HCT116 (cell line): Measurements from ENCODE around the gene CCDC30. TPM values are rescaled to one million over a fixed set of nuclear protein-coding genes. Genes with fewer than 3 reads are reported as not detected.

ENCODE experiments used
- ATAC-seq: fragments of 200-7000 bp; cut with Tn5 transposase; 2 replicates; pipeline ENCODE4 v1.9.1; 2020; ENCODE audit warnings: mild to moderate bottlenecking, moderate library complexity
- BruUV-seq: library from RNA; stranded (reverse); fragments of 400-500 nt; replicated peaks from 2 replicates; lab custom pipeline; 2021; lab: Mats Ljungman, UMichigan
- CTCF ChIA-PET: fragments of 300-600 bp; sonication (Branson Sonifier 250); formaldehyde crosslinking; loops from one replicate; lab custom pipeline; 2021; ENCODE audit warnings: antibody characterized with exemption; lab: Charles Lee
- POLR2A ChIA-PET: fragments of 300-600, 350-600 bp; sonication (Branson Sonifier 250); formaldehyde crosslinking; loops from one replicate; lab custom pipeline; 2021; ENCODE audit warnings: antibody characterized with exemption; lab: Charles Lee
- RAD21 ChIA-PET, 2 experiments: fragments of 300-600 bp; sonication (Branson Sonifier 250); formaldehyde crosslinking; loops; one replicate each; lab custom pipeline; 2023; ENCODE audit warnings: low total read pairs in 2 of 2; ENCODE audit not compliant: uncharacterized antibody in 2 of 2, unreplicated experiment in 2 of 2, low non-redundant PET in 1 of 2; lab: Charles Lee
- DNase-seq: peaks from one replicate; pipeline ENCODE4 v3.0.0-alpha.2; 2010; ENCODE audit warnings: low read depth, low spot score
- H2AFZ ChIP-seq: fragments of 200-600 bp; shearing (Covaris generic), sonication (generic); 2 replicates; pipeline ENCODE4 v1.6.1; 2017; ENCODE audit warnings: low read depth, mixed run types, mixed read lengths, antibody characterized with exemption, low read length; ENCODE audit not compliant: poor library complexity, severe bottlenecking
- H3K27ac ChIP-seq: 2 replicates; pipeline ENCODE4 v1.5.1; 2012; ENCODE audit warnings: low read depth, low read length
- H3K27me3 ChIP-seq: fragments of 200-600 bp; sonication (generic); 2 replicates; pipeline ENCODE4 v1.6.1; 2016; ENCODE audit warnings: mixed run types, low read length, mixed read lengths; ENCODE audit not compliant: insufficient read depth
- H3K36me3 ChIP-seq, 2 experiments: fragments of 200-500 bp in 1 of 2; fragments of 200-600 bp in 1 of 2; sonication (Bioruptor generic) in 1 of 2; sonication (generic) in 1 of 2; 2 replicates each; pipeline versions ENCODE4 v1.5.1 to v1.6.1; 2014 to 2016; ENCODE audit warnings: low read length in 2 of 2, inconsistent platforms in 1 of 2, mixed read lengths in 1 of 2, mixed run types in 1 of 2; ENCODE audit not compliant: insufficient read depth in 2 of 2, control insufficient read depth in 1 of 2
- H3K4me1 ChIP-seq, 2 experiments: fragments of 200-600 bp in 1 of 2; sonication (generic) in 1 of 2; 2 replicates each; pipeline versions ENCODE4 v1.5.1 to v1.6.1; 2012 to 2017; ENCODE audit warnings: low read length in 2 of 2, inconsistent platforms in 1 of 2, mild to moderate bottlenecking in 1 of 2, mixed read lengths in 1 of 2, mixed run types in 1 of 2, moderate library complexity in 1 of 2; ENCODE audit not compliant: insufficient read depth in 2 of 2, control insufficient read depth in 1 of 2
- H3K4me2 ChIP-seq: fragments of 200-600 bp; sonication (generic); 2 replicates; pipeline ENCODE4 v1.6.1; 2017; ENCODE audit warnings: mixed run types, low read length, mixed read lengths
- H3K4me3 ChIP-seq, 2 experiments: fragments of 200-600 bp in 1 of 2; sonication (generic) in 1 of 2; replicated peaks in 1 of 2; 2 replicates each; pipeline ENCODE4 v1.5.1; 2011 to 2016; ENCODE audit warnings: low read length in 2 of 2, control low read depth in 1 of 2, low read depth in 1 of 2, mild to moderate bottlenecking in 1 of 2, mixed read lengths in 1 of 2, mixed run types in 1 of 2
- H3K79me2 ChIP-seq: fragments of 200-600 bp; sonication (generic); 2 replicates; pipeline ENCODE4 v1.6.1; 2017; ENCODE audit warnings: mild to moderate bottlenecking, mixed run types, low read length, moderate library complexity, mixed read lengths; ENCODE audit not compliant: insufficient read depth
- H3K9ac ChIP-seq: fragments of 200-600 bp; sonication (generic); 2 replicates; pipeline ENCODE4 v1.6.1; 2016; ENCODE audit warnings: low read length, mixed read lengths
- H3K9me2 ChIP-seq: fragments of 200-600 bp; sonication (generic), shearing (Covaris generic); 2 replicates; pipeline ENCODE4 v1.6.1; 2017; ENCODE audit warnings: mixed run types, mild to moderate bottlenecking, moderate library complexity; ENCODE audit not compliant: insufficient read depth
- H3K9me3 ChIP-seq, 2 experiments: fragments of 200-500 bp in 1 of 2; fragments of 200-600 bp in 1 of 2; sonication (Bioruptor generic) in 1 of 2; sonication (generic) in 1 of 2; 2 replicates each; pipeline ENCODE4 v1.6.1; 2014 to 2017; ENCODE audit warnings: low read length in 2 of 2, mixed read lengths in 2 of 2, inconsistent platforms in 1 of 2, low read depth in 1 of 2, mild to moderate bottlenecking in 1 of 2, mixed run types in 1 of 2, moderate library complexity in 1 of 2; ENCODE audit not compliant: control insufficient read depth in 1 of 2, insufficient read depth in 1 of 2
- H4K20me1 ChIP-seq: fragments of 200-600 bp; sonication (generic), shearing (Covaris generic); 2 replicates; pipeline ENCODE4 v1.6.1; 2017; ENCODE audit warnings: mixed run types, mild to moderate bottlenecking, moderate library complexity; ENCODE audit not compliant: insufficient read depth
- CEBPB ChIP-seq: IDR thresholded peaks from 2 replicates; pipeline ENCODE4 v1.6.1; 2012; ENCODE audit warnings: low read depth
- EGR1 ChIP-seq: IDR thresholded peaks from 2 replicates; pipeline ENCODE4 v1.6.1; 2012; ENCODE audit warnings: low read depth
- EZH2 ChIP-seq: fragments of 200-600 bp; sonication (generic); IDR thresholded peaks from 2 replicates; pipeline ENCODE4 v1.6.1; 2017; ENCODE audit warnings: antibody characterized with exemption, mixed run types
- EZH2phosphoT487 ChIP-seq: fragments of 200-600 bp; IDR thresholded peaks from 2 replicates; pipeline ENCODE4 v1.6.1; 2018; ENCODE audit warnings: antibody characterized with exemption, borderline replicate concordance
- FOSL1 ChIP-seq: IDR thresholded peaks from 2 replicates; pipeline ENCODE4 v1.6.1; 2012; ENCODE audit warnings: low read depth
- RAD21 ChIP-seq: IDR thresholded peaks from 2 replicates; pipeline ENCODE4 v1.6.1; 2012; ENCODE audit warnings: low read depth, mild to moderate bottlenecking
- SIN3A ChIP-seq: IDR thresholded peaks from 2 replicates; pipeline ENCODE4 v1.6.1; 2012; ENCODE audit warnings: low read depth
- SRF ChIP-seq: IDR thresholded peaks from 2 replicates; pipeline ENCODE4 v1.6.1; 2012; ENCODE audit warnings: low read depth
- TCF7L2 ChIP-seq: IDR thresholded peaks from 2 replicates; pipeline ENCODE4 v1.7.0; 2011; ENCODE audit warnings: borderline replicate concordance, inconsistent platforms; ENCODE audit not compliant: insufficient read depth, insufficient read length; ENCODE audit errors: extremely low read depth
- YY1 ChIP-seq: IDR thresholded peaks from 2 replicates; pipeline ENCODE4 v1.6.1; 2011; ENCODE audit warnings: low read length, low read depth, moderate library complexity, mild to moderate bottlenecking; ENCODE audit not compliant: insufficient replicate concordance; ENCODE audit errors: extremely low read depth
- ZFX ChIP-seq: fragments of 450-650 bp; IDR thresholded peaks from 2 replicates; pipeline ENCODE4 v1.6.1; 2017
- ZNF274 ChIP-seq: fragments of 200-500 bp; sonication (Bioruptor generic); IDR thresholded peaks from 2 replicates; pipeline ENCODE4 v1.6.1; 2014; ENCODE audit warnings: mild to moderate bottlenecking, low read depth, low read length, inconsistent platforms
- intact Hi-C: fragments of 100-400 bp; cut with micrococcal nuclease; formaldehyde crosslinking; loops from 2 replicates; pipeline ENCODE4 v1.10.0; 2022
- total RNA-seq: library from RNA; stranded (reverse); gene quantifications from one replicate; pipeline ENCODE4 v1.2.1, GENCODE V29; 2021; ENCODE audit not compliant: unreplicated experiment
- TF ChIP-seq, protein P1 (sequence below): IDR thresholded peaks from 2 replicates; pipeline ENCODE4 v1.6.1; 2011; ENCODE audit warnings: mild to moderate bottlenecking, low read length, moderate library complexity; ENCODE audit not compliant: insufficient replicate concordance; ENCODE audit errors: extremely low read depth
- TF ChIP-seq, protein P2 (sequence below): IDR thresholded peaks from 2 replicates; pipeline ENCODE4 v1.6.1; 2012; ENCODE audit warnings: low read depth
- TF ChIP-seq, protein P3 (sequence below): IDR thresholded peaks from 2 replicates; pipeline ENCODE4 v1.6.1; 2012
- TF ChIP-seq, protein P4 (sequence below), 3 experiments: fragments of 200-600 bp in 1 of 3; sonication (generic) in 1 of 3; IDR thresholded peaks in 2 of 3; conservative IDR thresholded peaks in 1 of 3; 2 replicates each; pipeline ENCODE4 v1.5.1; 2012 to 2017; ENCODE audit warnings: low read depth in 2 of 3, low read length in 2 of 3, antibody characterized with exemption in 1 of 3, borderline replicate concordance in 1 of 3, control low read depth in 1 of 3, mild to moderate bottlenecking in 1 of 3, mixed read lengths in 1 of 3, mixed run types in 1 of 3, moderate library complexity in 1 of 3; ENCODE audit not compliant: insufficient read depth in 1 of 3

The CCDC30 gene
- total RNA-seq, 1 experiment from 2014 or later = 2.0 TPM

DNA sequence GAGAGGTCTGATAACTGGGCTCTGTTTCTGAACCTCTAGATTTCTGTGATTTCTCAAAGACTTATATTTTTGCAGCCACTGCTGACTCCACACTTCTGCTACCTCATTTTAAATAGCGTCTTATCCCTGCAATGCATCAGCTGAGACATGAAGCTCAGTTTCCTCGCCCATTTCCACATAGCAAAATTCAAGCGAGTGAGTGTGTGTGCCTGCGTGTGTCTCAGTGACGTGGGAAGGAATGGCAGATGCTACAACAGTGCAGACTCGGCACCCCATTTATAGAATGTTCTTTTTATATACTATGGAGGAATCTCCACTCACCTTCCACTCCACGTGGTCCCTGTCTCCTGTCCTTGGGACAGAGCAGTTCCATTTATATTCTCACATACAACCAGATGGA, 43.0 kb upstream of the CCDC30 start (continued):
- TF ChIP-seq RAD21 (no peak), SIN3A (no peak)
- TF ChIP-seq, protein P1, sequence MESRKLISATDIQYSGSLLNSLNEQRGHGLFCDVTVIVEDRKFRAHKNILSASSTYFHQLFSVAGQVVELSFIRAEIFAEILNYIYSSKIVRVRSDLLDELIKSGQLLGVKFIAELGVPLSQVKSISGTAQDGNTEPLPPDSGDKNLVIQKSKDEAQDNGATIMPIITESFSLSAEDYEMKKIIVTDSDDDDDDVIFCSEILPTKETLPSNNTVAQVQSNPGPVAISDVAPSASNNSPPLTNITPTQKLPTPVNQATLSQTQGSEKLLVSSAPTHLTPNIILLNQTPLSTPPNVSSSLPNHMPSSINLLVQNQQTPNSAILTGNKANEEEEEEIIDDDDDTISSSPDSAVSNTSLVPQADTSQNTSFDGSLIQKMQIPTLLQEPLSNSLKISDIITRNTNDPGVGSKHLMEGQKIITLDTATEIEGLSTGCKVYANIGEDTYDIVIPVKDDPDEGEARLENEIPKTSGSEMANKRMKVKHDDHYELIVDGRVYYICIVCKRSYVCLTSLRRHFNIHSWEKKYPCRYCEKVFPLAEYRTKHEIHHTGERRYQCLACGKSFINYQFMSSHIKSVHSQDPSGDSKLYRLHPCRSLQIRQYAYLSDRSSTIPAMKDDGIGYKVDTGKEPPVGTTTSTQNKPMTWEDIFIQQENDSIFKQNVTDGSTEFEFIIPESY = no peak
- TF ChIP-seq, all 23 proteins: peak for 0

DNA sequence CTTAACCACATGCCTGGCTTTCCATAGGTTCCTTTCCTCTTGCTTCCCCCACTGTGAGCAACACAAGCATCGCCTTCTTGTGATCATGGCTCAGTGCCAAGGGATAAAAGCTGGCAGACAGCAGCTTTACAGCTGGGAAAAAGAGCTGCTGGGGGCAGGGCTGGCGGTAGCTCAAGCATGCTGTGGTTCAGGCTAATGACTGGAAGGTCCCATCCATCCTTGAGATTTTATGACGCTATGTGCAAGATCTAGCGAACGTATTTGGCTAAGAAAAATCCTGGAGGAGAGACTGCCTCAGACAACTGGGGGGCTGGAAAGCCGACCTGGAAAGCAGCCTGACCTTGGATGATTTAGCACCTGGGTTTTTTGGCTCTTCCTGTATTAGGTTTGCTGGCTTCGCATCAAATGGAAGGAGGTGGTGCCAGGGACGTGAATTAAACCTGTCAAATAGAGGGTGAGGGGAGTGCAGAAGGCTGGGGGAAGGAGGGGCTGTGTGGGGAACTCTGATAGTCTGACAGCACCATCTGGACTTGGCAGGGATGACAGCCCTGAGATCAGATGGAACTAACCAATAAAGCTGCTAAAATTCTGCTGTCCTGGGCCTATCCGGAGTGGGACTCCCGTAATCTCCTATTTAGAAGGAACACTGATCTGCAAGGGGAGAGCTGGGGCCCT, 42.0 kb upstream of the CCDC30 start:
- RAD21 ChIA-PET = no interaction called here
- DNase-seq = no peak
- Histone ChIP-seq H3K79me2 (no peaks in the 10 kb centered on the region), H3K36me3 (no peaks in the 10 kb centered on the region), H3K9ac (no peak overlapping the region), H3K27ac (no peak overlapping the region), H3K4me1 (no peaks in the 10 kb centered on the region), H3K27me3 (no peaks in the 10 kb centered on the region), H3K9me2 (no peaks in the 10 kb centered on the region), H4K20me1 (no peaks in the 10 kb centered on the region), H3K9me3 (no peaks in the 10 kb centered on the region), H3K4me2 (no peak overlapping the region), H2AFZ (no peak overlapping the region), H3K4me3 (no peak overlapping the region)
- intact Hi-C loops = no loop called here
- no peak for ATAC-seq
- POLR2A ChIA-PET = no interaction called here
- CTCF ChIA-PET = no interaction called here
- BruUV-seq = no TSS peak
- TF ChIP-seq, protein P2, sequence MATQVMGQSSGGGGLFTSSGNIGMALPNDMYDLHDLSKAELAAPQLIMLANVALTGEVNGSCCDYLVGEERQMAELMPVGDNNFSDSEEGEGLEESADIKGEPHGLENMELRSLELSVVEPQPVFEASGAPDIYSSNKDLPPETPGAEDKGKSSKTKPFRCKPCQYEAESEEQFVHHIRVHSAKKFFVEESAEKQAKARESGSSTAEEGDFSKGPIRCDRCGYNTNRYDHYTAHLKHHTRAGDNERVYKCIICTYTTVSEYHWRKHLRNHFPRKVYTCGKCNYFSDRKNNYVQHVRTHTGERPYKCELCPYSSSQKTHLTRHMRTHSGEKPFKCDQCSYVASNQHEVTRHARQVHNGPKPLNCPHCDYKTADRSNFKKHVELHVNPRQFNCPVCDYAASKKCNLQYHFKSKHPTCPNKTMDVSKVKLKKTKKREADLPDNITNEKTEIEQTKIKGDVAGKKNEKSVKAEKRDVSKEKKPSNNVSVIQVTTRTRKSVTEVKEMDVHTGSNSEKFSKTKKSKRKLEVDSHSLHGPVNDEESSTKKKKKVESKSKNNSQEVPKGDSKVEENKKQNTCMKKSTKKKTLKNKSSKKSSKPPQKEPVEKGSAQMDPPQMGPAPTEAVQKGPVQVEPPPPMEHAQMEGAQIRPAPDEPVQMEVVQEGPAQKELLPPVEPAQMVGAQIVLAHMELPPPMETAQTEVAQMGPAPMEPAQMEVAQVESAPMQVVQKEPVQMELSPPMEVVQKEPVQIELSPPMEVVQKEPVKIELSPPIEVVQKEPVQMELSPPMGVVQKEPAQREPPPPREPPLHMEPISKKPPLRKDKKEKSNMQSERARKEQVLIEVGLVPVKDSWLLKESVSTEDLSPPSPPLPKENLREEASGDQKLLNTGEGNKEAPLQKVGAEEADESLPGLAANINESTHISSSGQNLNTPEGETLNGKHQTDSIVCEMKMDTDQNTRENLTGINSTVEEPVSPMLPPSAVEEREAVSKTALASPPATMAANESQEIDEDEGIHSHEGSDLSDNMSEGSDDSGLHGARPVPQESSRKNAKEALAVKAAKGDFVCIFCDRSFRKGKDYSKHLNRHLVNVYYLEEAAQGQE = no peak
- no peak for TF ChIP-seq YY1
- no peak for TF ChIP-seq TCF7L2
- TF ChIP-seq EGR1 = no peak
- TF ChIP-seq EZH2phosphoT487 = no peak
- TF ChIP-seq, protein P3, sequence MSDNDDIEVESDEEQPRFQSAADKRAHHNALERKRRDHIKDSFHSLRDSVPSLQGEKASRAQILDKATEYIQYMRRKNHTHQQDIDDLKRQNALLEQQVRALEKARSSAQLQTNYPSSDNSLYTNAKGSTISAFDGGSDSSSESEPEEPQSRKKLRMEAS = no peak
- TF ChIP-seq FOSL1 = no peak
- no peak for TF ChIP-seq CEBPB
- no peak for TF ChIP-seq RAD21
- TF ChIP-seq, protein P4, sequence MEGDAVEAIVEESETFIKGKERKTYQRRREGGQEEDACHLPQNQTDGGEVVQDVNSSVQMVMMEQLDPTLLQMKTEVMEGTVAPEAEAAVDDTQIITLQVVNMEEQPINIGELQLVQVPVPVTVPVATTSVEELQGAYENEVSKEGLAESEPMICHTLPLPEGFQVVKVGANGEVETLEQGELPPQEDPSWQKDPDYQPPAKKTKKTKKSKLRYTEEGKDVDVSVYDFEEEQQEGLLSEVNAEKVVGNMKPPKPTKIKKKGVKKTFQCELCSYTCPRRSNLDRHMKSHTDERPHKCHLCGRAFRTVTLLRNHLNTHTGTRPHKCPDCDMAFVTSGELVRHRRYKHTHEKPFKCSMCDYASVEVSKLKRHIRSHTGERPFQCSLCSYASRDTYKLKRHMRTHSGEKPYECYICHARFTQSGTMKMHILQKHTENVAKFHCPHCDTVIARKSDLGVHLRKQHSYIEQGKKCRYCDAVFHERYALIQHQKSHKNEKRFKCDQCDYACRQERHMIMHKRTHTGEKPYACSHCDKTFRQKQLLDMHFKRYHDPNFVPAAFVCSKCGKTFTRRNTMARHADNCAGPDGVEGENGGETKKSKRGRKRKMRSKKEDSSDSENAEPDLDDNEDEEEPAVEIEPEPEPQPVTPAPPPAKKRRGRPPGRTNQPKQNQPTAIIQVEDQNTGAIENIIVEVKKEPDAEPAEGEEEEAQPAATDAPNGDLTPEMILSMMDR (IDR thresholded peaks at IDR 0.05 in 2 of 3, conservative IDR thresholded peaks at IDR 0.05 in 1 of 3; ENCODE audit: borderline replicate concordance in 1 of 3, insufficient read depth in 1 of 3, low read depth in 2 of 3, low read length in 2 of 3) = no peak
- TF ChIP-seq EZH2 = no peak
- no peak for TF ChIP-seq ZNF274
- TF ChIP-seq ZFX = no peak
- TF ChIP-seq SRF = no peak
